ENCODE data around the gene CCM2. TPM values are rescaled to one million over a fixed set of nuclear protein-coding genes. Genes with fewer than 3 reads are reported as not detected.
A peak's percentile ranks its signal among the peaks of the same experiment; 100 is the strongest.

Gene CCM2
- total RNA-seq, 1 donor from 2014 or later, result 33.8 TPM

GRCh38 chr7:45013465-45013967 lies 13.5 kb downstream of the CCM2 start:
- Mint-ChIP-seq H3K4me1 (ENCODE audit: unreplicated experiment) (no peaks in the 10 kb centered on the region), H3K36me3 (peaks cover 38% of the 10 kb centered on the region), H3K4me3 (no peak overlapping the region), H3K27ac (no peak overlapping the region), H3K27me3 (no peaks in the 10 kb centered on the region), H3K9me3 (peaks cover 5% of the 10 kb centered on the region)
- DNase-seq (ENCODE audit: extremely low spot score, unreplicated experiment), result no peak
- TF ChIP-seq CTCF (conservative IDR thresholded peaks at IDR 0.05), result no peak

GRCh38 chr7:45015313-45015712 lies 15.3 kb downstream of the CCM2 start:
- no peak for DNase-seq (ENCODE audit: extremely low spot score, unreplicated experiment)
- Mint-ChIP-seq H3K36me3 (peaks cover 37% of the 10 kb centered on the region), H3K27me3 (no peaks in the 10 kb centered on the region), H3K27ac (no peak overlapping the region), H3K9me3 (peaks cover 5% of the 10 kb centered on the region), H3K4me1 (ENCODE audit: unreplicated experiment) (no peaks in the 10 kb centered on the region), H3K4me3 (no peak overlapping the region)
- no peak for TF ChIP-seq CTCF (conservative IDR thresholded peaks at IDR 0.05)

DNA sequence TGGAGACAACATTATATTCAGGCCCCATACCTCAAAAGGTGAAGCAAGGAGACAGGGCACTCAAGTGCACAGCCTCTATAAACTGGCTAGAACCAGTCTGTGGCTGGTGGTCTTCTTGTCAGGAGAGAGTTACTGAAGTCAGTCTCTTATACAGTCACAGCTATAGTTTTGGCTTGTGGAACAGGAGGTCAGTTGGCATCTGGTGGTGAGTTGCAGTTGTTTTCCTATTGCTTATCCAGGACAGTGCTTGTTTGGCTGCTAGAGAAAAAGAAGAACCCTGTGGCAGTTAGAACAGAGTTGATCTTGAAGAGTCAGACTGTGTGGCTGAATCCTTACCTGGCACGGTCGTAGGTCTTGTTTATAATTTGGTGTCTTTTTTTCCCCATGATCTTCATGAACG lies 17.3 kb downstream of the CCM2 start:
- no peak for TF ChIP-seq CTCF (conservative IDR thresholded peaks at IDR 0.05)
- Mint-ChIP-seq H3K27ac (no peak overlapping the region), H3K9me3 (peaks cover 9% of the 10 kb centered on the region), H3K4me3 (no peak overlapping the region), H3K27me3 (no peaks in the 10 kb centered on the region), H3K36me3 (peaks cover 43% of the 10 kb centered on the region), H3K4me1 (ENCODE audit: unreplicated experiment) (peaks cover 9% of the 10 kb centered on the region)
- DNase-seq (ENCODE audit: extremely low spot score, unreplicated experiment), result no peak

DNA sequence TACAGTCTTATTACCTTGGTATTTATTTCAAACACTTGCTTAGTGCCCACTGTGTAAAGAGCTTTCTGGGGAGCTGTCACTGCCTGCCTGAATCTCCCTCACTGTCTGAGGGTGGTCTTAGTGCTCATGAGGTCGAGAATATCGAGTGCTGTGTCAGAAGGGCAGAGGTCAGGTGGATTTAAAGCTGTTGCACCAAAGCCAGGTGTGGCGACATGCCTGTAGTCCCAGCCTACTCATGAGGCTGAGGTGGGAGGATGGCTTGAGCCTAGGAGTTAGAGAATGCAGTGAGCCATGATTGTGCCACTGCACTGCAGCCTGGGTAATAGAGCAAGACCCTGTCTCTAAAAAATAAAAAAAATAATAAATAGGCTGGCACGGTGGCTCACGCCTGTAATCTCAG lies 20.9 kb downstream of the CCM2 start:
- H3K9me3 Mint-ChIP-seq, result peaks cover 14% of the 10 kb centered on the region
- H3K4me1 Mint-ChIP-seq (ENCODE audit: unreplicated experiment), result peaks cover 9% of the 10 kb centered on the region
- H3K36me3 Mint-ChIP-seq, result peaks cover 30% of the 10 kb centered on the region
- no peak for TF ChIP-seq CTCF (conservative IDR thresholded peaks at IDR 0.05)
- no peaks in the 10 kb centered on the region for H3K27me3 Mint-ChIP-seq
- H3K27ac Mint-ChIP-seq, result no peak overlapping the region
- DNase-seq (ENCODE audit: extremely low spot score, unreplicated experiment), result no peak
- H3K4me3 Mint-ChIP-seq, result no peak overlapping the region

GRCh38 chr7:45021604-45022296 lies 21.7 kb downstream of the CCM2 start:
- Mint-ChIP-seq H3K4me3 (no peak overlapping the region), H3K36me3 (peaks cover 27% of the 10 kb centered on the region), H3K4me1 (ENCODE audit: unreplicated experiment) (peaks cover 9% of the 10 kb centered on the region), H3K27ac (peak overlapping the region; percentile 37), H3K27me3 (no peaks in the 10 kb centered on the region), H3K9me3 (peaks cover 14% of the 10 kb centered on the region)
- DNase-seq (ENCODE audit: extremely low spot score, unreplicated experiment), result no peak
- TF ChIP-seq CTCF (conservative IDR thresholded peaks at IDR 0.05), result no peak

All from type B pancreatic cell (in vitro differentiated cells).